Measurements from ENCODE around the gene CD84. TPM values are rescaled to one million over a fixed set of nuclear protein-coding genes. Genes with fewer than 3 reads are reported as not detected.
"Not testable (repeated sequence)": the region's sequence is repeated elsewhere in the genome, so short reads cannot be mapped to it uniquely, and the experiment has no call there.

CD84 gene
- total RNA-seq, 2 experiments from 2014 or later = 32.7 to 36.9 TPM

- no peak overlapping the region for H3K4me3 Mint-ChIP-seq
- H3K27ac Mint-ChIP-seq = no peak overlapping the region
- Histone ChIP-seq H3K36me3 (ENCODE audit: insufficient read depth, low read length) (no peaks in the 10 kb centered on the region), H3K9me3 (ENCODE audit: control insufficient read depth in 1 of 2, insufficient read depth in 1 of 2, low read length in 2 of 2) (peaks cover 3 to 11% of the 10 kb centered on the region in 2 experiments), H3K4me3 (ENCODE audit: low read length) (no peak overlapping the region), H3K4me1 (ENCODE audit: insufficient read depth, low read length) (peaks cover 40% of the 10 kb centered on the region), H3K27ac (ENCODE audit: low read depth in 1 of 2, low read length in 2 of 2) (no peak overlapping the region), H3K27me3 (ENCODE audit: control insufficient read depth in 1 of 2, insufficient read depth in 2 of 2, low read length in 2 of 2) (no peaks in the 10 kb centered on the region)
- H3K36me3 Mint-ChIP-seq (ENCODE audit: low read depth) = peaks cover 28% of the 10 kb centered on the region
- peaks cover 8% of the 10 kb centered on the region for H3K9me3 Mint-ChIP-seq
- intact Hi-C loops (cut with DNase I, micrococcal nuclease) = no loop called here
- ChIA-PET POLR2A (interaction anchor here (0.6 to 3.3 kb wide), 3 partner anchors 8 to 64 kb away, joined by 3 to 17 read pairs (median 12); no protein-coding TSS in a partner anchor), CTCF (no interaction called here)
- H3K4me1 Mint-ChIP-seq (ENCODE audit: low read depth) = peaks cover 45% of the 10 kb centered on the region
- DNase-seq = no peak
- TF ChIP-seq, protein P1, sequence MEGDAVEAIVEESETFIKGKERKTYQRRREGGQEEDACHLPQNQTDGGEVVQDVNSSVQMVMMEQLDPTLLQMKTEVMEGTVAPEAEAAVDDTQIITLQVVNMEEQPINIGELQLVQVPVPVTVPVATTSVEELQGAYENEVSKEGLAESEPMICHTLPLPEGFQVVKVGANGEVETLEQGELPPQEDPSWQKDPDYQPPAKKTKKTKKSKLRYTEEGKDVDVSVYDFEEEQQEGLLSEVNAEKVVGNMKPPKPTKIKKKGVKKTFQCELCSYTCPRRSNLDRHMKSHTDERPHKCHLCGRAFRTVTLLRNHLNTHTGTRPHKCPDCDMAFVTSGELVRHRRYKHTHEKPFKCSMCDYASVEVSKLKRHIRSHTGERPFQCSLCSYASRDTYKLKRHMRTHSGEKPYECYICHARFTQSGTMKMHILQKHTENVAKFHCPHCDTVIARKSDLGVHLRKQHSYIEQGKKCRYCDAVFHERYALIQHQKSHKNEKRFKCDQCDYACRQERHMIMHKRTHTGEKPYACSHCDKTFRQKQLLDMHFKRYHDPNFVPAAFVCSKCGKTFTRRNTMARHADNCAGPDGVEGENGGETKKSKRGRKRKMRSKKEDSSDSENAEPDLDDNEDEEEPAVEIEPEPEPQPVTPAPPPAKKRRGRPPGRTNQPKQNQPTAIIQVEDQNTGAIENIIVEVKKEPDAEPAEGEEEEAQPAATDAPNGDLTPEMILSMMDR (IDR thresholded peaks at IDR 0.05) = no peak
- H3K27me3 Mint-ChIP-seq = no peaks in the 10 kb centered on the region
- no peak for ATAC-seq (ENCODE audit: poor library complexity)
Observed at GRCh38 chr1:160537714-160538665, 41.3 kb downstream of the CD84 start.

DNA sequence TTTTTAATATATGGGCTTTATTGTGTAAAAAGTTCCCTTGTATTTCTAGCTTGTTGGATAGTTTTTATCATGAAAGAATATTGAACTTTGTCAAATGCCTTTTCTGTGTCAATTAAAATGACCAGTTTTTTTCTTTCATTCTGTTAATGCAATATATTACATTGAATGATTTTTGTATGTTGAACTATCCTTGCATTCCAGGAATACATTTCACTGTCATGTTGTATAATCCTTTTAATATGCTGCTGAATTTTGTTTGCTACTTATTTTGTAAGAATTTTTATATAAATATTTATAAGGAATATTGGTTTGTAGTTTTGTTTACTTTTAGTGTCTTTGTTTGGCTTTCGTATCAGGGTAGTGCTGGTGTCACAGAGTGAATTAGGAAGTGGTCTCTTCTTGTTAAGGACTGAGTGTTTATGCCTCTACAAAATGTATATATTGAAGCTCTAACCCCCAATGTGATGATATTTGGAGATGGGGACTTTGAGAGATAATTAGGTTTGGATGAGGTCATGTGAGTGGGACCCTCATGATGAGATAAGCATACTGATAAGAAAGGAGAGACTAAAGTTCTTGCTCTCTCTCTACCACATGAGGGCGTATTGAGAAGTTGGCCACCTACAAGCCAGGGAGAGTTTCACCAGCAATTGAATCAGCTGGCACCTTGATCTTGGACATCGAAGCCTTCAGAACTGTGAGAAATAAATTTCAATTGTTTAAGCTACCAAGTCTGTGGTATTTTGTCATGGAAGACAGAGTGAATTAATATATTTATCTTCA, 44.3 kb downstream of the CD84 start:
- TF ChIP-seq, protein P1 (IDR thresholded peaks at IDR 0.05) = no peak
- no peak for DNase-seq
- H3K27me3 ChIP-seq (ENCODE audit: control insufficient read depth in 1 of 2, insufficient read depth in 2 of 2, low read length in 2 of 2) = no peaks in the 10 kb centered on the region
- H3K36me3 ChIP-seq (ENCODE audit: insufficient read depth, low read length) = no peaks in the 10 kb centered on the region
- H3K27ac ChIP-seq (ENCODE audit: low read depth in 1 of 2, low read length in 2 of 2) = no peak overlapping the region
- POLR2A ChIA-PET = interaction anchor here (1.7 kb wide), 1 partner anchor 12 kb away, joined by 7 read pairs; the partner anchor contains the start of gene SLAMF6
- Mint-ChIP-seq H3K27me3 (no peaks in the 10 kb centered on the region), H3K27ac (no peak overlapping the region), H3K4me1 (ENCODE audit: low read depth) (peaks cover 20% of the 10 kb centered on the region), H3K4me3 (no peak overlapping the region), H3K9me3 (peaks cover 8% of the 10 kb centered on the region), H3K36me3 (ENCODE audit: low read depth) (peaks cover 22% of the 10 kb centered on the region)
- H3K4me3 ChIP-seq (ENCODE audit: low read length) = no peak overlapping the region
- no peak for ATAC-seq (ENCODE audit: poor library complexity)
- CTCF ChIA-PET = no interaction called here
- peaks cover 11 to 13% of the 10 kb centered on the region in 2 experiments for H3K9me3 ChIP-seq (ENCODE audit: control insufficient read depth in 1 of 2, insufficient read depth in 1 of 2, low read length in 2 of 2)
- intact Hi-C loops (cut with DNase I, micrococcal nuclease) = no loop called here
- H3K4me1 ChIP-seq (ENCODE audit: insufficient read depth, low read length) = peaks cover 20% of the 10 kb centered on the region

GRCh38 chr1:160532557-160532813, 46.8 kb downstream of the CD84 start:
- ATAC-seq (ENCODE audit: poor library complexity); H3K27me3 ChIP-seq (ENCODE audit: control insufficient read depth in 1 of 2, insufficient read depth in 2 of 2, low read length in 2 of 2); intact Hi-C loops (cut with DNase I, micrococcal nuclease); H3K27ac Mint-ChIP-seq; DNase-seq; H3K27me3 Mint-ChIP-seq; CTCF ChIA-PET; H3K4me3 ChIP-seq (ENCODE audit: low read length); H3K27ac ChIP-seq (ENCODE audit: low read depth in 1 of 2, low read length in 2 of 2); H3K36me3 ChIP-seq (ENCODE audit: insufficient read depth, low read length); H3K4me3 Mint-ChIP-seq; POLR2A ChIA-PET: not testable (repeated sequence)
- Mint-ChIP-seq H3K9me3 (peaks cover 14% of the 10 kb centered on the region), H3K4me1 (ENCODE audit: low read depth) (peaks cover 16% of the 10 kb centered on the region), H3K36me3 (ENCODE audit: low read depth) (peaks cover 39% of the 10 kb centered on the region)
- H3K4me1 ChIP-seq (ENCODE audit: insufficient read depth, low read length) = peaks cover 14% of the 10 kb centered on the region
- peaks cover 11 to 13% of the 10 kb centered on the region in 2 experiments for H3K9me3 ChIP-seq (ENCODE audit: control insufficient read depth in 1 of 2, insufficient read depth in 1 of 2, low read length in 2 of 2)

- POLR2A ChIA-PET, DNase-seq: not testable (repeated sequence)
- peaks cover 40% of the 10 kb centered on the region for H3K36me3 Mint-ChIP-seq (ENCODE audit: low read depth)
Observed at GRCh38 chr1:160531809-160532556, 47.3 kb downstream of the CD84 start.

DNA sequence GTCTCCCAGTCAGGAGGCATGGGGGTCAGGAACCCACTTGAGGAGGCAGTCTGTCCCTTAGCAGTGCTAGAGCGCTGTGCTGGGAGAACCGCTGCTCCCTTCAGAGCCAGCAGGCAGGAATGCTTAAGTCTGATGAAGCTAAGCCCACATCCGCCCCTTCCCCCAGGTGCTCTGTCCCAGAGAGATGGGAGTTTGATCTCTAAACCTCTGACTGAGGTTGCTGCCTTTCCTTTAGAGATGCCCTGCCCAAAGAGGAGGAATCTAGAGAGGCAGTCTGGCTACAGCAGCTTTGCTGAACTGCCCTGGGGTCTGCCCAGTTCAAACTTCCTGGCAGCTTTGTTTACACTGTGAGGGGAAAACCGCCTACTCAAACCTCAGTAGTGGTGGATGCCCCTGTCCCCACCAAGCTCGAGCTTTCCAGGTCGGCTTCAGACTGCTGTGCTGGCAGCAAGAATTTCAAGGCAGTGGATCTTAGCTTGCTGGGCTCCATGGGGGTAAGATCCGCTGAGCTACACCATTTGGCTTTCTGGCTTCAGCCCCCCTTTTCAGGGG, 49.8 kb downstream of the CD84 start:
- peaks cover 2 to 17% of the 10 kb centered on the region in 2 experiments for H3K9me3 ChIP-seq (ENCODE audit: control insufficient read depth in 1 of 2, insufficient read depth in 1 of 2, low read length in 2 of 2)
- H3K27ac Mint-ChIP-seq = peak overlapping the region; percentile 42

More at GRCh38 chr1:160531809-160532556, 47.3 kb downstream of the CD84 start:
- H3K27ac Mint-ChIP-seq; ATAC-seq (ENCODE audit: poor library complexity); H3K27me3 ChIP-seq (ENCODE audit: control insufficient read depth in 1 of 2, insufficient read depth in 2 of 2, low read length in 2 of 2); H3K4me3 ChIP-seq (ENCODE audit: low read length); H3K27me3 Mint-ChIP-seq; H3K36me3 ChIP-seq (ENCODE audit: insufficient read depth, low read length); intact Hi-C loops (cut with DNase I, micrococcal nuclease); H3K27ac ChIP-seq (ENCODE audit: low read depth in 1 of 2, low read length in 2 of 2); H3K4me3 Mint-ChIP-seq; CTCF ChIA-PET: not testable (repeated sequence)
- Histone ChIP-seq H3K9me3 (ENCODE audit: control insufficient read depth in 1 of 2, insufficient read depth in 1 of 2, low read length in 2 of 2) (peaks cover 11 to 13% of the 10 kb centered on the region in 2 experiments), H3K4me1 (ENCODE audit: insufficient read depth, low read length) (peaks cover 14% of the 10 kb centered on the region)
- peaks cover 20% of the 10 kb centered on the region for H3K4me1 Mint-ChIP-seq (ENCODE audit: low read depth)
- H3K9me3 Mint-ChIP-seq = peaks cover 17% of the 10 kb centered on the region

More for the DNA sequence above, 49.8 kb downstream of the CD84 start:
- POLR2A ChIA-PET = interaction anchor here (0.5 to 1.9 kb wide), 5 partner anchors 10 to 78 kb away, joined by 3 to 17 read pairs (median 5); no protein-coding TSS in a partner anchor
- H3K27me3 Mint-ChIP-seq; H3K4me3 ChIP-seq (ENCODE audit: low read length); H3K27me3 ChIP-seq (ENCODE audit: control insufficient read depth in 1 of 2, insufficient read depth in 2 of 2, low read length in 2 of 2); H3K36me3 ChIP-seq (ENCODE audit: insufficient read depth, low read length); intact Hi-C loops (cut with DNase I, micrococcal nuclease); H3K4me3 Mint-ChIP-seq; ATAC-seq (ENCODE audit: poor library complexity); H3K27ac ChIP-seq (ENCODE audit: low read depth in 1 of 2, low read length in 2 of 2): not testable (repeated sequence)
- H3K4me1 ChIP-seq (ENCODE audit: insufficient read depth, low read length) = peaks cover 14% of the 10 kb centered on the region
- DNase-seq = peak in 1 of 14 experiments; percentile 17
- CTCF ChIA-PET = interaction anchor here (0.7 to 1.5 kb wide), 3 partner anchors 12 to 15 kb away, joined by 3 to 4 read pairs (median 3); no protein-coding TSS in a partner anchor
- peaks cover 18% of the 10 kb centered on the region for H3K9me3 Mint-ChIP-seq
- H3K4me1 Mint-ChIP-seq (ENCODE audit: low read depth) = peaks cover 34% of the 10 kb centered on the region
- peaks cover 30% of the 10 kb centered on the region for H3K36me3 Mint-ChIP-seq (ENCODE audit: low read depth)
